ENCODE results near the gene FERMT1.

DNA sequence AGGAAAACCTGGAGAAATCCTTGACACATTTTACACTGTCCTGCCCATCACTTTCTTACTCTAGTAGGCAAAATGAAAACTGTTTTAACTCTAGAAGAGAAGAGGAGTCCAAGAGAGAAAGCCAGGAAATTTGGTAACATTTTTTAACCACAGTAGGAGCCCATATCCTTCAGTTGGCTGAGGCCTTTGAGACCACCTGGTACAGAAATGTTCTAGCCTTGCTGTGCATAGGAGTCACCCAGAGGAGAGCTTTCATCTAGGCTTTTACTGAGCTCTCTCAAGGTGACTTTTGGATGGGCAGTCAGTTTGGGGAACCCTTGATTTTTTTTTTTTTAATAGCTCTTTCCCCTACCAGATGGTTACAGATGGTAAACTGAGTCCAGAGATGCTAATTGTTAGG is 94.0 kb downstream of the FERMT1 start:
- TF ChIP-seq, protein P1, sequence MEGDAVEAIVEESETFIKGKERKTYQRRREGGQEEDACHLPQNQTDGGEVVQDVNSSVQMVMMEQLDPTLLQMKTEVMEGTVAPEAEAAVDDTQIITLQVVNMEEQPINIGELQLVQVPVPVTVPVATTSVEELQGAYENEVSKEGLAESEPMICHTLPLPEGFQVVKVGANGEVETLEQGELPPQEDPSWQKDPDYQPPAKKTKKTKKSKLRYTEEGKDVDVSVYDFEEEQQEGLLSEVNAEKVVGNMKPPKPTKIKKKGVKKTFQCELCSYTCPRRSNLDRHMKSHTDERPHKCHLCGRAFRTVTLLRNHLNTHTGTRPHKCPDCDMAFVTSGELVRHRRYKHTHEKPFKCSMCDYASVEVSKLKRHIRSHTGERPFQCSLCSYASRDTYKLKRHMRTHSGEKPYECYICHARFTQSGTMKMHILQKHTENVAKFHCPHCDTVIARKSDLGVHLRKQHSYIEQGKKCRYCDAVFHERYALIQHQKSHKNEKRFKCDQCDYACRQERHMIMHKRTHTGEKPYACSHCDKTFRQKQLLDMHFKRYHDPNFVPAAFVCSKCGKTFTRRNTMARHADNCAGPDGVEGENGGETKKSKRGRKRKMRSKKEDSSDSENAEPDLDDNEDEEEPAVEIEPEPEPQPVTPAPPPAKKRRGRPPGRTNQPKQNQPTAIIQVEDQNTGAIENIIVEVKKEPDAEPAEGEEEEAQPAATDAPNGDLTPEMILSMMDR (IDR thresholded peaks at IDR 0.05): no peak
- no peak for TF ChIP-seq EZH2 (IDR thresholded peaks at IDR 0.05)

All from neural progenitor cell (in vitro differentiated cells).